IMR-90 (cell line): ENCODE data around the gene TEPSIN.

Experiments used
- BHLHE40 ChIP-seq: fragments of 150-350 bp; IDR thresholded peaks from 2 replicates; pipeline ENCODE4 v1.6.1; 2016; ENCODE audit warnings: mild to moderate bottlenecking, low read depth, low read length
- CEBPB ChIP-seq: IDR thresholded peaks from 2 replicates; pipeline ENCODE4 v1.6.1; 2012; ENCODE audit warnings: low read depth, low read length, improper control_type of control experiment
- FOS ChIP-seq: fragments of 150-350 bp; IDR thresholded peaks from 2 replicates; pipeline ENCODE4 v1.6.1; 2016; ENCODE audit warnings: low read depth, low read length
- POLR2A ChIP-seq: IDR thresholded peaks from 2 replicates; pipeline ENCODE4 v1.6.1; 2012; ENCODE audit warnings: mild to moderate bottlenecking, low read depth, low read length
- TF ChIP-seq, protein P1 (sequence below): fragments of 150-350 bp; IDR thresholded peaks from 2 replicates; pipeline ENCODE4 v1.6.1; 2017; ENCODE audit warnings: mild to moderate bottlenecking, antibody characterized with exemption, low read length, low read depth
- TF ChIP-seq, protein P2 (sequence below): conservative IDR thresholded peaks from 2 replicates; pipeline ENCODE4 v1.5.1; 2012; ENCODE audit warnings: mild to moderate bottlenecking, low read depth, low read length, improper control_type of control experiment

DNA sequence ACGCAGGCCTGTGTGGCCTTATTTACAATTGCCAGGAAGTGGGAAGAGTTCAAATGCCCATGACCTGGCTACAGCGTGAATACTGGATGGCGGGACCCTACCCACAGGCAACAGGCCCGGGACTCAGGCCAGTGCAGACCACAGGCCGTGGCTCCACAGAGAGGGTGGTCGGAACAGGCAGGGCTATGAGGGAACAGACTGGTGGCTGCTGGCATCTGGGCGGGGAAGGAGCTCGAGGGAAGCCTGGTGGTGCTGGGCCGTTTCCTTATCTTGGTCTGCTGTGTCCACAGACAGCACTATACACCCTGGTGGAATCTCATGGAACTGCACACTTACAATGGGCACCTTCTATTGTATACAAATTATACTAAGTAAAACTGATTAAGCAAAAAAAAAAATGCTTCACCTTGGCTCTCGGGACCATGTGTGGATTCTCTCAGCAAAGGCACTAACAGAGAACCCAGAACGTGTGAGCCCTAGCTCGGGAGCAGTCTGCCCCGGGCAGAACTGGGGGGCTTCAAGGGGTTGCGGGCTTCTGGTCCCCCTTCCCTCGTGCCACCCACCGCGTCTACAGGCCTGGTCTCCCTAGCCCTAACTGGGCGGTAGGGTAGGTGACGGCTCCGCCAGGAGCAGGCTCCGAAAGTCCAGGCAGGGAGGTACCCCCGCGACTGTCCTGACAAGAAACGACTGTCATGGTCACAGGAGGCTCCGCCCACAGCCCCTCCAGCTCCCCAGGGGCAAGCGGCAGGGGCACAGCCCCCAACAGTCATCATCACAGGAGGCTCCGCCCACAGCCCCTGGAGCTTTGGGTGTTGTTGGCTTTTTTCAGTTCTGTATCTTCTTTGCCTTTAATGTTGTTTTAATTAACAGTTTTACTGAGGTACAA, 37.9 kb downstream of the TEPSIN start:
- TF ChIP-seq BHLHE40 = no peak
- TF ChIP-seq, protein P1, sequence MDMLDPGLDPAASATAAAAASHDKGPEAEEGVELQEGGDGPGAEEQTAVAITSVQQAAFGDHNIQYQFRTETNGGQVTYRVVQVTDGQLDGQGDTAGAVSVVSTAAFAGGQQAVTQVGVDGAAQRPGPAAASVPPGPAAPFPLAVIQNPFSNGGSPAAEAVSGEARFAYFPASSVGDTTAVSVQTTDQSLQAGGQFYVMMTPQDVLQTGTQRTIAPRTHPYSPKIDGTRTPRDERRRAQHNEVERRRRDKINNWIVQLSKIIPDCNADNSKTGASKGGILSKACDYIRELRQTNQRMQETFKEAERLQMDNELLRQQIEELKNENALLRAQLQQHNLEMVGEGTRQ = no peak
- TF ChIP-seq, protein P2, sequence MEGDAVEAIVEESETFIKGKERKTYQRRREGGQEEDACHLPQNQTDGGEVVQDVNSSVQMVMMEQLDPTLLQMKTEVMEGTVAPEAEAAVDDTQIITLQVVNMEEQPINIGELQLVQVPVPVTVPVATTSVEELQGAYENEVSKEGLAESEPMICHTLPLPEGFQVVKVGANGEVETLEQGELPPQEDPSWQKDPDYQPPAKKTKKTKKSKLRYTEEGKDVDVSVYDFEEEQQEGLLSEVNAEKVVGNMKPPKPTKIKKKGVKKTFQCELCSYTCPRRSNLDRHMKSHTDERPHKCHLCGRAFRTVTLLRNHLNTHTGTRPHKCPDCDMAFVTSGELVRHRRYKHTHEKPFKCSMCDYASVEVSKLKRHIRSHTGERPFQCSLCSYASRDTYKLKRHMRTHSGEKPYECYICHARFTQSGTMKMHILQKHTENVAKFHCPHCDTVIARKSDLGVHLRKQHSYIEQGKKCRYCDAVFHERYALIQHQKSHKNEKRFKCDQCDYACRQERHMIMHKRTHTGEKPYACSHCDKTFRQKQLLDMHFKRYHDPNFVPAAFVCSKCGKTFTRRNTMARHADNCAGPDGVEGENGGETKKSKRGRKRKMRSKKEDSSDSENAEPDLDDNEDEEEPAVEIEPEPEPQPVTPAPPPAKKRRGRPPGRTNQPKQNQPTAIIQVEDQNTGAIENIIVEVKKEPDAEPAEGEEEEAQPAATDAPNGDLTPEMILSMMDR = peak; percentile 65
- TF ChIP-seq POLR2A = no peak
- no peak for TF ChIP-seq CEBPB
- TF ChIP-seq FOS = no peak
